HFFc6 (cell line): ENCODE data around the gene FMNL3. TPM values are rescaled to one million over a fixed set of nuclear protein-coding genes. Genes with fewer than 3 reads are reported as not detected.

ENCODE experiments used
- DNase-seq: peaks from one replicate; pipeline ENCODE4 v3.0.0-alpha.2; 2018
- H3K27ac Mint-ChIP-seq: 2 replicates; pipeline ENCODE4 v1.8.0; 2020; ENCODE audit warnings: mild to moderate bottlenecking, mixed read lengths
- H3K27me3 Mint-ChIP-seq: 2 replicates; pipeline ENCODE4 v1.8.0; 2021; ENCODE audit warnings: mild to moderate bottlenecking, moderate library complexity, mixed read lengths; ENCODE audit not compliant: insufficient read depth
- H3K36me3 Mint-ChIP-seq: 2 replicates; pipeline ENCODE4 v1.8.0; 2021; ENCODE audit warnings: low read depth, mixed read lengths
- H3K4me1 Mint-ChIP-seq: 2 replicates; pipeline ENCODE4 v1.8.0; 2020; ENCODE audit warnings: low read depth, mixed read lengths
- H3K4me3 Mint-ChIP-seq: 2 replicates; pipeline ENCODE4 v1.8.0; 2020; ENCODE audit warnings: mild to moderate bottlenecking, moderate library complexity, mixed read lengths
- H3K9me3 Mint-ChIP-seq: 2 replicates; pipeline ENCODE4 v1.8.0; 2020; ENCODE audit warnings: mild to moderate bottlenecking, mixed read lengths
- CTCF ChIP-seq: fragments of 200-600 bp; sonication (generic); IDR thresholded peaks from 2 replicates; pipeline ENCODE4 v1.5.0; 2021; ENCODE audit warnings: antibody characterized with exemption, mild to moderate bottlenecking
- total RNA-seq, 6 experiments: library from RNA; stranded (reverse); fragmentation: NEBNext Ultra II Directional; extraction: Animal tissue kit (Norgen Biotek cat#: 25700); gene quantifications; 2 replicates in 1 of 6; 3 replicates in 5 of 6; pipeline ENCODE4 v1.2.3, GENCODE V29; 2021

FMNL3 gene
- total RNA-seq, 6 experiments from 2014 or later, result 15.8 to 21.8 (median 19.5) TPM

GRCh38 chr12:49588281-49588680 is 118.9 kb downstream of the FMNL3 start:
- peaks cover 6% of the 10 kb centered on the region for H3K4me1 Mint-ChIP-seq
- DNase-seq, result no peak
- H3K27ac Mint-ChIP-seq, result no peak overlapping the region
- H3K27me3 Mint-ChIP-seq, result no peaks in the 10 kb centered on the region
- no peaks in the 10 kb centered on the region; the same call in 1 of the 2 replicates for H3K9me3 Mint-ChIP-seq
- no peak for TF ChIP-seq CTCF
- no peak overlapping the region for H3K4me3 Mint-ChIP-seq
- H3K36me3 Mint-ChIP-seq, result peaks cover 22% of the 10 kb centered on the region

DNA sequence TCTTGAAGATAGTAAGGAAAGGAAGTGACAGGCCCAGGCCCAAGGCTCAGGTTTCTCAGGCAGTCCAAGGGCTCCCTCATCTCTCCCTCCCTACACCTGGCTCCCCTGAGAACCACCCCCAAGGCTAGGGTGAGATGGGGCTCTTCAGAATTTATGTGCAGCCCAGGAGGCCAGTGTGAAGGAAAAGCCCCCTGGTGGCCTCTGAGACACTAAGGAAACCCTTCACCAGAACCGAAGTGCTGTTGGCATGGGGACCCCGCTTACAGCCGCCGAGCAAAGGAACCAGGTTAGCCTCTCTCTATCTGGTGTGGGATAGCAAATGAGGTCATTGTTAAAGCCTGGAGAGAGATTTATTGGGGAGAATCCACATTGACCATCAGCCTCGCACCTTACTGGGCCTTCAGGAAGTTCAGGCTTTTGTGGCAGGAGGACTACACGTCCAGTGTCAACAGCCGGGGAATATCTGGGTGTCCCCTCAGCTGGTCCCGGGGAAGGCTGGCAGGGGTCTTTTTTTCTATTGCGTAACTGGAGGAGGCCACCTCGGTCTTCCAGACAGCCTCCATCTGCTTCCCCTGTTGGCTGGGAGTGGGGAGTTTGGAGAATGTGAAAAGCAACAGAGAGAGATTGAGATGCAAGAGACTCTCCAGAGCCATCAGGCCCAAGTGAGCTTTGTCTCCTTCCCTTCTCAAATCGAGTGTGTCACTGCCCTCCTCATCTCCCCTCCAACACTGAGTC is 119.9 kb downstream of the FMNL3 start:
- peak; percentile 23; the same call in 1 of the 2 replicates for TF ChIP-seq CTCF
- Mint-ChIP-seq H3K4me3 (no peak overlapping the region), H3K36me3 (peaks cover 22% of the 10 kb centered on the region), H3K27ac (no peak overlapping the region), H3K4me1 (peaks cover 6% of the 10 kb centered on the region), H3K27me3 (no peaks in the 10 kb centered on the region), H3K9me3 (no peaks in the 10 kb centered on the region; the same call in 1 of the 2 replicates)
- no peak for DNase-seq

Other genes starting within 250 kb of the FMNL3 start
- gene KCNH3, start 168.4 kb downstream of the FMNL3 start, total RNA-seq, result under 1 TPM in 2 of 6 experiments, not detected in 4; 0.05 to 0.10 TPM
- 10 to 100 TPM; 46.2 to 59.8 (median 55.4) TPM for gene MCRS1, start 139.3 kb downstream of the FMNL3 start, total RNA-seq
- under 1 TPM; 0.21 to 0.46 (median 0.31) TPM for gene FAM186B, start 101.8 kb downstream of the FMNL3 start, total RNA-seq
- 10 to 100 TPM; 10.3 to 11.9 (median 11.2) TPM for gene PRPF40B, start 83.8 kb downstream of the FMNL3 start, total RNA-seq
- 100 to 1,000 TPM; 471 to 545 (median 497) TPM for gene TMBIM6, start 34.2 kb upstream of the FMNL3 start, total RNA-seq
- gene NCKAP5L, start 121.0 kb upstream of the FMNL3 start, total RNA-seq, result 10 to 100 TPM; 24.4 to 37.5 (median 25.0) TPM
- gene BCDIN3D, start 135.7 kb upstream of the FMNL3 start, total RNA-seq, result 1 to 10 TPM; 1.5 to 2.9 (median 2.0) TPM
- gene FAIM2, start 196.5 kb upstream of the FMNL3 start, total RNA-seq, result 1 to 10 TPM in 4 of 6 experiments, under 1 TPM in 2; 0.24 to 1.1 (median 1.1) TPM
- gene AQP2, start 243.3 kb upstream of the FMNL3 start, total RNA-seq, result not detected